Endodermal cell (in vitro differentiated cells): ENCODE data around the gene SURF6. TPM values are rescaled to one million over a fixed set of nuclear protein-coding genes. Genes with fewer than 3 reads are reported as not detected.
"Not testable (repeated sequence)": the region's sequence is repeated elsewhere in the genome, so short reads cannot be mapped to it uniquely, and the experiment has no call there.

Source experiments
- DNase-seq: peaks from one replicate; pipeline ENCODE4 v3.0.0-alpha.2; 2017
- H3K27ac ChIP-seq: 2 replicates; pipeline ENCODE4 v1.5.1; 2013; ENCODE audit warnings: mild to moderate bottlenecking, low read depth, low read length, moderate library complexity
- H3K27me3 ChIP-seq: 2 replicates; pipeline ENCODE4 v1.6.1; 2013; ENCODE audit warnings: mild to moderate bottlenecking, low read length, moderate library complexity; ENCODE audit not compliant: insufficient read depth, control insufficient read depth, poor library complexity, severe bottlenecking
- H3K36me3 ChIP-seq: 2 replicates; pipeline ENCODE4 v1.7.0; 2013; ENCODE audit warnings: mild to moderate bottlenecking, low read length, moderate library complexity; ENCODE audit not compliant: control insufficient read depth, insufficient read depth
- H3K4me1 ChIP-seq: one replicate; pipeline ENCODE4 v1.7.0; 2013; ENCODE audit warnings: low read length; ENCODE audit not compliant: control insufficient read depth, insufficient read depth
- H3K4me3 ChIP-seq: 2 replicates; pipeline ENCODE4 v1.5.1; 2013; ENCODE audit warnings: mild to moderate bottlenecking, low read length, moderate library complexity
- H3K9ac ChIP-seq: 2 replicates; pipeline ENCODE4 v1.6.1; 2013; ENCODE audit warnings: mild to moderate bottlenecking, low read length, moderate library complexity; ENCODE audit not compliant: poor library complexity, severe bottlenecking; ENCODE audit errors: extremely low read depth
- H3K9me3 ChIP-seq: 2 replicates; pipeline ENCODE4 v1.6.1; 2013; ENCODE audit warnings: mild to moderate bottlenecking, low read length, moderate library complexity; ENCODE audit not compliant: control insufficient read depth
- H3K27ac Mint-ChIP-seq: 2 replicates; pipeline ENCODE4 v1.8.0; 2020; ENCODE audit warnings: mixed read lengths
- H3K27me3 Mint-ChIP-seq: 2 replicates; pipeline ENCODE4 v1.8.0; 2021; ENCODE audit warnings: mild to moderate bottlenecking, mixed read lengths; ENCODE audit not compliant: insufficient read depth
- H3K36me3 Mint-ChIP-seq: 2 replicates; pipeline ENCODE4 v1.8.0; 2020; ENCODE audit warnings: low read depth, mixed read lengths
- H3K4me1 Mint-ChIP-seq: 2 replicates; pipeline ENCODE4 v1.8.0; 2020; ENCODE audit warnings: mixed read lengths
- H3K4me3 Mint-ChIP-seq: 2 replicates; pipeline ENCODE4 v1.8.0; 2020; ENCODE audit warnings: mild to moderate bottlenecking, moderate library complexity, mixed read lengths
- H3K9me3 Mint-ChIP-seq: 2 replicates; pipeline ENCODE4 v1.8.0; 2020; ENCODE audit warnings: mild to moderate bottlenecking, mixed read lengths
- WGBS, 2 experiments: methylation state at CpG; one replicate each; pipeline versions ENCODE4 v1.1.5 to v1.1.7; 2013; ENCODE audit warnings: missing lambda C conversion rate in 2 of 2, mixed read lengths in 1 of 2; ENCODE audit not compliant: insufficient coverage in 1 of 2, insufficient read length in 1 of 2; 5-methylcytosine and 5-hydroxymethylcytosine counted together
- total RNA-seq, 2 donors: library from RNA; stranded (reverse); fragmentation: NEBNext Ultra II Directional in 1 of 2; extraction: Animal tissue kit (Norgen Biotek cat#: 25700) in 1 of 2; gene quantifications; 2 replicates in 1 of 2; 3 replicates in 1 of 2; pipeline ENCODE4 v1.2.1, GENCODE V29; 2021
- TF ChIP-seq, protein P1 (sequence below): fragments of 200-600 bp; sonication (generic); conservative IDR thresholded peaks from 2 replicates; pipeline ENCODE4 v1.5.0; 2021; ENCODE audit warnings: antibody characterized with exemption, mild to moderate bottlenecking

SURF6 gene
- total RNA-seq, 2 donors from 2014 or later = 22.9 to 27.5 TPM

DNA sequence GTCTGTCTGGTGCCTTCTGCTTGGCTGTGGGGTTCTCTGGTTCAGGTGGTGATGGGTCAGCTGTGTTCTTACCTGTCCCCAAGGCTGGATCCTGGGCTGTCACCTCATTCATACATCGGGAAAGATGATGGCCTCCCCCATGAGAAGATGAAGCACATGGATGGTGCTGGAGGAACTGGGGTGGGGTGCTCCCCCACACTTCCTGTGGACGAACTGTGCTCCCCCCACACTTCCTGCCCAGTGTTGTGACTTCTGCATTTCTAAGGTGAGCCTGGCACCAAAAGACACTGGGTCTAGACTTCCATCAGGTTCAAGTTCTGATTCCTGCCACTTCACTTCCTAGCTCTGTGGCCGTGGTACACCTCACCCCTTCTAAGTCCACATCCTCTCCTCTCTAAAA lies 4.3 kb upstream of the SURF6 start:
- Mint-ChIP-seq H3K36me3 (peaks cover 64% of the 10 kb centered on the region), H3K4me1 (peaks cover 4% of the 10 kb centered on the region), H3K27ac (no peak overlapping the region), H3K9me3 (no peaks in the 10 kb centered on the region), H3K4me3 (no peak overlapping the region), H3K27me3 (no peaks in the 10 kb centered on the region)
- TF ChIP-seq, protein P1, sequence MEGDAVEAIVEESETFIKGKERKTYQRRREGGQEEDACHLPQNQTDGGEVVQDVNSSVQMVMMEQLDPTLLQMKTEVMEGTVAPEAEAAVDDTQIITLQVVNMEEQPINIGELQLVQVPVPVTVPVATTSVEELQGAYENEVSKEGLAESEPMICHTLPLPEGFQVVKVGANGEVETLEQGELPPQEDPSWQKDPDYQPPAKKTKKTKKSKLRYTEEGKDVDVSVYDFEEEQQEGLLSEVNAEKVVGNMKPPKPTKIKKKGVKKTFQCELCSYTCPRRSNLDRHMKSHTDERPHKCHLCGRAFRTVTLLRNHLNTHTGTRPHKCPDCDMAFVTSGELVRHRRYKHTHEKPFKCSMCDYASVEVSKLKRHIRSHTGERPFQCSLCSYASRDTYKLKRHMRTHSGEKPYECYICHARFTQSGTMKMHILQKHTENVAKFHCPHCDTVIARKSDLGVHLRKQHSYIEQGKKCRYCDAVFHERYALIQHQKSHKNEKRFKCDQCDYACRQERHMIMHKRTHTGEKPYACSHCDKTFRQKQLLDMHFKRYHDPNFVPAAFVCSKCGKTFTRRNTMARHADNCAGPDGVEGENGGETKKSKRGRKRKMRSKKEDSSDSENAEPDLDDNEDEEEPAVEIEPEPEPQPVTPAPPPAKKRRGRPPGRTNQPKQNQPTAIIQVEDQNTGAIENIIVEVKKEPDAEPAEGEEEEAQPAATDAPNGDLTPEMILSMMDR = no peak
- Histone ChIP-seq H3K27me3 (no peaks in the 10 kb centered on the region), H3K9me3 (no peaks in the 10 kb centered on the region), H3K4me3 (no peak overlapping the region), H3K27ac (no peak overlapping the region), H3K9ac (no peak overlapping the region), H3K4me1 (no peaks in the 10 kb centered on the region), H3K36me3 (peaks cover 54% of the 10 kb centered on the region)
- DNase-seq = no peak
- 100% methylated on average over 2 to 3 of the region's 3 CpGs for WGBS, 2 experiments

DNA sequence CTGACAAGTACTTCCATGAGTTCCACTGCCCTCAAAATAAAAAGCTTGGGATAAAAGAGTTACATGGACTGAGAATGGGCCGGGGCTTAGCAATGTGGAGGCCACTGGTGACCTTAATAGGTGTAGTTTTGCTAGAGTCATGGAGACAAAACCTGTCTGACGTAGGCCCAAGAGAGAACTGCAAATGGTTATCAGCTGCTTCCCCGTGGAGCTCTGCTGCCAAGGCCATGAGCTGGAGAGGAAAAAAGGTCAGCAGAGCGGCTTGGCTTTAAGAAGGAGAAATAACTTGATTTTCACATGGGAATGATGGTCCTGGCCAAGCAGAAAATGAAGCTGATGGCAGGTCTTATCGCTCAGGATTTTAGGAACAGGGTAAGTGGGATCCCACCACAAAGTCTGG lies 3.7 kb upstream of the SURF6 start:
- H3K27me3 Mint-ChIP-seq = no peaks in the 10 kb centered on the region
- no peaks in the 10 kb centered on the region for H3K27me3 ChIP-seq
- H3K4me3 Mint-ChIP-seq = no peak overlapping the region
- no peak for DNase-seq
- H3K9me3 Mint-ChIP-seq = no peaks in the 10 kb centered on the region
- no peak overlapping the region for H3K9ac ChIP-seq
- H3K4me3 ChIP-seq = no peak overlapping the region
- H3K36me3 ChIP-seq = peaks cover 52% of the 10 kb centered on the region
- H3K9me3 ChIP-seq = no peaks in the 10 kb centered on the region
- peaks cover 6% of the 10 kb centered on the region for H3K4me1 Mint-ChIP-seq
- peaks cover 4% of the 10 kb centered on the region for H3K4me1 ChIP-seq
- WGBS, 2 experiments = 87 to 94% methylated on average over 5 of the region's 5 CpGs
- no peak overlapping the region for H3K27ac ChIP-seq
- peaks cover 57% of the 10 kb centered on the region for H3K36me3 Mint-ChIP-seq
- TF ChIP-seq, protein P1 = no peak
- no peak overlapping the region for H3K27ac Mint-ChIP-seq

DNA sequence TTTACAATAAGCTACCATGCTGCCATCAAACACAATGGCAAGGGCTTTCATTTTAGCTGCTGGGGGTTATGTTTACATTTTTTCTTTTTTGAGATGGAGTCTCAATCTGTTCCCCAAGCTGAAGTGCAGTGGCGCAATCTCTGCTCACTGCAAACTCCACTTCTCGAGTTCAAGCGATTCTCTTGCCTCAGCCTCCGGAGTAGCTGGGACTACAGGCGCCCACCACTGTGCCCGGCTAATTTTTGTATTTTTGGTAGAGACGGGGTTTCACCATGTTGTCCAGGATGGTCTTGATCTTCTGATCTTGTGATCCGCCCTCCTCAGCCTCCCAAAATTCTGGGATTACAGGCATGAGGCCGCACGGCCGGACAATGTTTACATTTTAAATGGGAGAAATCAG lies 1.1 kb downstream of the SURF6 start:
- H3K27me3 Mint-ChIP-seq, H3K9me3 Mint-ChIP-seq, H3K27me3 ChIP-seq, H3K4me1 ChIP-seq, DNase-seq, H3K27ac ChIP-seq, H3K9me3 ChIP-seq: not testable (repeated sequence)
- Mint-ChIP-seq H3K27ac (peak overlapping the region; percentile 81), H3K4me1 (peaks cover 15% of the 10 kb centered on the region), H3K4me3 (peak overlapping the region; percentile 97), H3K36me3 (peaks cover 62% of the 10 kb centered on the region)
- H3K36me3 ChIP-seq = peaks cover 47% of the 10 kb centered on the region
- WGBS, 2 experiments = 77 to 89% methylated on average over 11 of the region's 11 CpGs
- H3K4me3 ChIP-seq = peak overlapping the region; percentile 95
- H3K9ac ChIP-seq = peak overlapping the region; percentile 89

DNA sequence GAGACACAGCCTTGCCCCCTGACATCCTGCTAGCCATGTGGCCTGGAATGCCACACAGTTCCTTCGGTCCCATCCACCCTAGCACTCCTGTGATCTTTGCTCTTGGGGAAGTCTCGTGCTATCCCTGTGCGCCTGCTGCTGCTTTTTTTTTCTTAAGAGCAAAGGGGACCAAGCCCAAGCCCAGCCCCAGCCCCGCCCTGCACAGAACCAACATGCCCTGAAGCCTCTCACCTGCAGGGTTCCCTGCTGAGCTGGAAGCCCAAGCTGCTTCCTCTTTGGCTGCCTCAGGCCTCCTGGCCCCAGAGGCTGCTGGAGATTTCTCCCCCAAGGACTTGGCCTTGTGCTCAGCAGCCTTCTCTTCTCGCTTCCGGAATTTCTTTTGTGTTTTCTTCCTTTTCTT lies 1.8 kb downstream of the SURF6 start:
- peaks cover 58% of the 10 kb centered on the region for H3K36me3 Mint-ChIP-seq
- no peaks in the 10 kb centered on the region for H3K27me3 Mint-ChIP-seq
- Histone ChIP-seq H3K9me3 (no peaks in the 10 kb centered on the region), H3K36me3 (peaks cover 47% of the 10 kb centered on the region), H3K9ac (no peak overlapping the region), H3K27me3 (no peaks in the 10 kb centered on the region), H3K4me3 (peak overlapping the region; percentile 95), H3K4me1 (peaks cover 6% of the 10 kb centered on the region), H3K27ac (no peak overlapping the region)
- 80 to 84% methylated on average over 5 to 6 of the region's 6 CpGs for WGBS, 2 experiments
- H3K27ac Mint-ChIP-seq = peak overlapping the region; percentile 58
- peaks cover 15% of the 10 kb centered on the region for H3K4me1 Mint-ChIP-seq
- DNase-seq = peak; percentile 79
- peak overlapping the region; percentile 97 for H3K4me3 Mint-ChIP-seq
- TF ChIP-seq, protein P1 = no peak
- peaks cover 1% of the 10 kb centered on the region for H3K9me3 Mint-ChIP-seq
